ENCODE results near the gene PARVG.

- no peak for TF ChIP-seq CTCF (IDR thresholded peaks at IDR 0.05)
- TF ChIP-seq POLR2A (IDR thresholded peaks at IDR 0.05): no peak
Measured at GRCh38 chr22:44183287-44183588, 2.5 kb downstream of the PARVG start.
